Measurements from ENCODE around the gene MED15. TPM values are rescaled to one million over a fixed set of nuclear protein-coding genes. Genes with fewer than 3 reads are reported as not detected.
"Not testable (repeated sequence)": the region's sequence is repeated elsewhere in the genome, so short reads cannot be mapped to it uniquely, and the experiment has no call there.

Gene MED15
- polyA plus RNA-seq, 6 donors from 2014 or later: 7.3 to 41.8 (median 17.1) TPM

DNA sequence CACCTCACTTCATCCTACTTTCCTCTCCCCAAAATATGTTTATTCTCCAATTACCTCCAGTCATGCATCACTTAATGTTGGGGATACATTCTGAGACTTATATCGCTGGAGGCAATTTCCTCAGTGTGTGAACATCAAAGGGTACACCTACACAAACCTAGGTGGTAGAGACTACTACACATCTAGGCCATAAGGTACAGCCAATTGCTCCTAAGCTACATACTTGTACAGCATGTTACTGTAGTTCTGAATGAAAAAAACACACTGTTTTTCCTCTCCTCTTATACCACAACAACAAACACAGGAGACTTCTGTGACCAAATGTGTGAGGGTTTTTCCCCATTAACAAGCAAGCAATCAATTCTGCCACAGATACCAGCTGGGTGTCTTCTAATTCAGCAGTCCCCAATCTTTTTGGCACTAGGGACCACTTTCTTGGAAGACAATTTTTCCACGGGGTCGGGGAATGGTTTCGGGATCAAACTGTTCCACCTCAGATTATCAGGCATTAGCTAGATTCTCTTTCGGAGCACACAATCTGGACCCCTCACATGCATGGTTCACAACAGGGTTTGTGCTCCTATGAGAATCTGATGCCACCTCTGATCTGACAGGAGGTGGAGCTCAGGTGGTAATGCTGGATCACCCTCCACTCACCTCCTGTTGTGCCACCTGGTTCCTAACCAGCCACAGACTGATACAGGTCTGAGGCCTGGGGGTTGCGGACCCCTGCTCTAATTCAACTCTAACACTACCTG, 17.0 kb upstream of the MED15 start:
- H3K27me3 Mint-ChIP-seq: no peaks in the 10 kb centered on the region
- DNase-seq (no peak), ATAC-seq (ENCODE audit: low read depth in 2 of 2) (no peak)
- peaks cover 40 to 60% (median 59%) of the 10 kb centered on the region in 3 donors for H3K4me1 Mint-ChIP-seq
- no peak overlapping the region for H3K4me3 Mint-ChIP-seq
- H3K36me3 Mint-ChIP-seq: peaks cover 8 to 19% of the 10 kb centered on the region in 2 donors
- no peaks in the 10 kb centered on the region for H3K9me3 Mint-ChIP-seq
- H3K27ac Mint-ChIP-seq: peak overlapping the region in 1 of 6 donors; percentile 28

- no peaks in the 10 kb centered on the region for H3K27me3 Mint-ChIP-seq
- peak overlapping the region in 1 of 6 donors; percentile 38 for H3K27ac Mint-ChIP-seq
- no peak overlapping the region for H3K4me3 Mint-ChIP-seq
- DNase-seq (no peak), ATAC-seq (ENCODE audit: low read depth in 2 of 2) (no peak)
- H3K4me1 Mint-ChIP-seq: peaks cover 41 to 60% (median 60%) of the 10 kb centered on the region in 3 donors
- no peaks in the 10 kb centered on the region for H3K9me3 Mint-ChIP-seq
- H3K36me3 Mint-ChIP-seq: peaks cover 8 to 18% of the 10 kb centered on the region in 2 donors
These were observed 16.5 kb upstream of the MED15 start for GRCh38 chr22:20490941-20491307.

GRCh38 chr22:20491346-20491745, 16.1 kb upstream of the MED15 start:
- H3K27me3 Mint-ChIP-seq: no peaks in the 10 kb centered on the region
- peak overlapping the region in 2 of 6 donors; percentile 38 to 49 for H3K27ac Mint-ChIP-seq
- peaks cover 45 to 64% (median 60%) of the 10 kb centered on the region in 3 donors for H3K4me1 Mint-ChIP-seq
- ATAC-seq (ENCODE audit: low read depth in 2 of 2) (no peak), DNase-seq (no peak)
- no peak overlapping the region for H3K4me3 Mint-ChIP-seq
- H3K9me3 Mint-ChIP-seq: no peaks in the 10 kb centered on the region
- H3K36me3 Mint-ChIP-seq: peaks cover 8 to 18% of the 10 kb centered on the region in 2 donors

- H3K27ac Mint-ChIP-seq: peak within 1 kb of the TSS; percentile 98 to 100 (median 99)
- H3K4me3 Mint-ChIP-seq: peak within 1 kb of the TSS; percentile 93 to 98 (median 97)
- peaks cover 36 to 45% (median 42%) of the 10 kb centered on the region in 3 donors for H3K4me1 Mint-ChIP-seq
- H3K27me3 Mint-ChIP-seq: no peaks in the 10 kb centered on the region
- no peaks in the 10 kb centered on the region for H3K9me3 Mint-ChIP-seq
- ATAC-seq (ENCODE audit: low read depth in 2 of 2) (peak; percentile 9 to 15), DNase-seq (peak; percentile 19)
- H3K36me3 Mint-ChIP-seq: no peaks in the 10 kb centered on the region
These were observed 12.2 kb upstream of the MED15 start, which contains the start of gene KLHL22 for GRCh38 chr22:20494978-20495860. KLHL22 (minus strand) TSS chr22:20495795; CDS start chr22:20489211, 6,584 bp downstream.

- H3K27me3 Mint-ChIP-seq: no peaks in the 10 kb centered on the region
- ATAC-seq (ENCODE audit: low read depth in 2 of 2): peak; percentile 96 to 97
- DNase-seq: peak; percentile 97
- H3K27ac Mint-ChIP-seq: peak overlapping the region; percentile 98 to 100 (median 99)
- no peaks in the 10 kb centered on the region for H3K36me3 Mint-ChIP-seq
- H3K4me1 Mint-ChIP-seq: peaks cover 36 to 37% (median 36%) of the 10 kb centered on the region in 3 donors
- H3K4me3 Mint-ChIP-seq: peak overlapping the region; percentile 93 to 98 (median 97)
- H3K9me3 Mint-ChIP-seq: no peaks in the 10 kb centered on the region
These were observed 11.3 kb upstream of the MED15 start for GRCh38 chr22:20495861-20496681.

DNA sequence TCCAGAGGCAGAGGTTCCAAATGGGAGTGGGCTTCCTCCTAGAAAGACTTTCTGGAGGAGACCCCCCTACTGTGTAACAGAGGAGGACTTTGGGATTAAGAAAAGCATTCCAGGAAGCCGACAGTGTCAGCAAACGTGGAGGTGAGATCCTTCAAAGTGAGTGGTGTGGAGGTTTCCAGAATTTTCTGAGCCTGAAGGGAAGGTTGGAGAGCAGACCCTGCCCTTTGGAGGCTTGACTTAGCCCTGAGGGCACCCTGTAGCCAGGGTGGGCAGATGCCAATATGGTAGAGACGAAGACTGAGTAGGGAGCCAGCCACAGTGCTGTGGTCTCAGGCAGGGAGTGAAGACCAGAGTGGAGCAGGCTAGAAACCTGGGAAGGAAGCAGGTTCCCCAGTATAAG, 10.0 kb upstream of the MED15 start:
- no peak for ATAC-seq (ENCODE audit: low read depth in 2 of 2)
- no peak for DNase-seq
- Mint-ChIP-seq H3K4me1 (peaks cover 26 to 28% (median 26%) of the 10 kb centered on the region in 3 donors), H3K9me3 (no peaks in the 10 kb centered on the region), H3K36me3 (no peaks in the 10 kb centered on the region), H3K27me3 (no peaks in the 10 kb centered on the region), H3K4me3 (peak overlapping the region in 4 of 8 donors; percentile 13 to 53 (median 22)), H3K27ac (peak overlapping the region in 3 of 6 donors; percentile 63 to 98 (median 90))

DNA sequence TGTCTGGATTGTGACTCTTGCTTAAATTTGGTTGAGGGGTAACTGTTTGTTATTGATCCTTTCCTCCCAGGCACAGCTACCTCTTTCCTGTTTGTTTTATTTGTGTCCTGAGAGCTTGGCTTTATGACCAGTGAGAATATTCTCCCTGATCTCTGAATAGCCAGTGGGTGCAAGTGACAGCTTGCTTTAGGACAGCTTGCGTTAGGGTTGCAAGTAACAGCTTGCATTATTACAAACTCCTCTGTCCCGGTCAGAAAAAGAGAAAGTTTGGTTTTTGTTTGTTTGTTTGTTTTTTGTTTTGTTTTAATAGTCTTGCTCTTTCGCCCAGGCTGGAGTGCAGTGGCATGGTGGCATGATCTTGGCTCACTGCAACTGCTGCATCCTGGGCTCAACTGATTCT, 8.5 kb upstream of the MED15 start:
- ATAC-seq (ENCODE audit: low read depth in 2 of 2) (no peak), DNase-seq (no peak)
- no peaks in the 10 kb centered on the region for H3K36me3 Mint-ChIP-seq
- H3K4me3 Mint-ChIP-seq: peak overlapping the region in 1 of 8 donors; percentile 57
- no peaks in the 10 kb centered on the region for H3K9me3 Mint-ChIP-seq
- H3K4me1 Mint-ChIP-seq: peaks cover 18 to 23% (median 19%) of the 10 kb centered on the region in 3 donors
- no peaks in the 10 kb centered on the region for H3K27me3 Mint-ChIP-seq
- peak overlapping the region in 1 of 6 donors; percentile 36 for H3K27ac Mint-ChIP-seq

GRCh38 chr22:20499769-20500168, 7.6 kb upstream of the MED15 start:
- Mint-ChIP-seq H3K4me3 (no peak overlapping the region), H3K4me1 (peaks cover 11 to 19% (median 12%) of the 10 kb centered on the region in 3 donors), H3K27ac (peak overlapping the region in 2 of 6 donors; percentile 65 to 81), H3K36me3 (no peaks in the 10 kb centered on the region), H3K9me3 (no peaks in the 10 kb centered on the region), H3K27me3 (no peaks in the 10 kb centered on the region)
- no peak for ATAC-seq (ENCODE audit: low read depth in 2 of 2)
- no peak for DNase-seq

DNA sequence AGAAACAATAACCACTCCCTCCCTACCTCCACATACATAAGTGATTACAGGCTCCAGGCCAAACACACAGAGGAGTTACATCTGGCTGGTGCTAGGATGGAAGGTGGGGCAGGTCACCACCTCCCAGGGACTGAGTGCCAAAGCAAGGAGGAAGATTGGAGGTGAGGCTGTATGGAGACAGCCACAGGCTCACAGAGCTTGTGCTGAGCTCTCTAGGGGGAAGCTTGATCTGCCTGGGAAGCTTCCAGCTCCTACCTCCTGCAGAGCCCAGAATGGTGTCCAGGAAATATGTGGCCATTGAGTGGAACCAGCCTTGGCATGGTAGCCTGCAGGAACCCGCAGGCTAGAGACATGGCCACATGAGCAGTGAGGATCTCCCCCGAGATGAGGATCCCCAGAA, 3.6 kb upstream of the MED15 start:
- ATAC-seq (ENCODE audit: low read depth in 2 of 2): no peak
- no peak for DNase-seq
- Mint-ChIP-seq H3K4me3 (peak overlapping the region in 2 of 8 donors; percentile 47 to 49), H3K4me1 (peaks cover 17 to 20% (median 19%) of the 10 kb centered on the region in 3 donors), H3K27me3 (no peaks in the 10 kb centered on the region), H3K36me3 (no peaks in the 10 kb centered on the region), H3K27ac (no peak overlapping the region), H3K9me3 (no peaks in the 10 kb centered on the region)

DNA sequence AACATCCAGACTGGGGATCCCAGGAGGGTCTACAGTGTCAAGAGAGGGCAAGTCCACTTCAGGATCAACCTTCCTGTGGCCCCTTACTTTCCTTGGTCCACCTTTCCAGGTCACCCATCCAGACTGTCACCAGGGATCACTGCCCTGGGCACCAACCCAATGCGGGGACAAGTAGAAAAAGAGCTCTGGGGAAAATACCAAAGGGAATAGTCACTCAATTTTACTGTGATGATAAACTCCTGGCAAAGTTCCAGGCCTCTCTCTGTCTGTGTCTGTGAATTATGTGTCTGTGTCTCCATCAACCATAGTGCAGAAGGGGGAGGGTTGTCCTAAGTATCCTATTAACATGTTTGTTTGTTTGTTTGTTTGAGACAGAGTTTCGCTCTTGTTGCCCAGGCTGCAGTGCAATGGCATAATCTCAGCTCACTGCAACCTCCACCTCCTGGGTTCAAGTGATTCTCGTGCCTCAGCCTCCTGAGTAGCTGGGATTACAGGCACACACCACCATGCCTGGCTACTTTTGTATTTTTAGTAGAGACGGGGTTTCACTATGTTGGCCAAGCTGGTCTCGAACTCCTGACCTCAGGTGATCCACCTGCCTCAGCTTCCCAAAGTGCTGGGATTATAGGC, 3.0 kb upstream of the MED15 start:
- H3K27me3 Mint-ChIP-seq; H3K9me3 Mint-ChIP-seq; ATAC-seq (ENCODE audit: low read depth in 2 of 2); H3K36me3 Mint-ChIP-seq; DNase-seq: not testable (repeated sequence)
- H3K27ac Mint-ChIP-seq: peak overlapping the region in 1 of 6 donors; percentile 15
- peaks cover 23 to 25% (median 25%) of the 10 kb centered on the region in 3 donors for H3K4me1 Mint-ChIP-seq
- H3K4me3 Mint-ChIP-seq: peak overlapping the region in 2 of 8 donors; percentile 47 to 49

GRCh38 chr22:20506543-20507252, 712 bp upstream of the MED15 start:
- peaks cover 39 to 48% (median 47%) of the 10 kb centered on the region in 3 donors for H3K4me1 Mint-ChIP-seq
- ATAC-seq (ENCODE audit: low read depth in 2 of 2) (no peak), DNase-seq (no peak)
- H3K36me3 Mint-ChIP-seq: no peaks in the 10 kb centered on the region
- peak overlapping the region; percentile 88 to 99 (median 97) for H3K4me3 Mint-ChIP-seq
- H3K27me3 Mint-ChIP-seq: no peaks in the 10 kb centered on the region
- H3K27ac Mint-ChIP-seq: peak overlapping the region; percentile 96 to 99 (median 97)
- H3K9me3 Mint-ChIP-seq: no peaks in the 10 kb centered on the region
